LNCaP clone FGC (cell line): ENCODE results near the gene QRSL1.

Experiments
- DNase-seq: peaks from one replicate; pipeline ENCODE4 v3.0.0-alpha.2; 2011; ENCODE audit warnings: low read depth
- H3K4me3 ChIP-seq: 2 replicates; pipeline ENCODE4 v1.5.1; 2011; ENCODE audit warnings: mild to moderate bottlenecking, low read depth, low read length, control low read depth
- CTCF ChIP-seq: IDR thresholded peaks from 2 replicates; pipeline ENCODE4 v1.5.1; 2012; ENCODE audit warnings: mild to moderate bottlenecking; ENCODE audit not compliant: control insufficient read depth, insufficient read depth; ENCODE audit errors: extremely low read depth

Gene QRSL1

DNA sequence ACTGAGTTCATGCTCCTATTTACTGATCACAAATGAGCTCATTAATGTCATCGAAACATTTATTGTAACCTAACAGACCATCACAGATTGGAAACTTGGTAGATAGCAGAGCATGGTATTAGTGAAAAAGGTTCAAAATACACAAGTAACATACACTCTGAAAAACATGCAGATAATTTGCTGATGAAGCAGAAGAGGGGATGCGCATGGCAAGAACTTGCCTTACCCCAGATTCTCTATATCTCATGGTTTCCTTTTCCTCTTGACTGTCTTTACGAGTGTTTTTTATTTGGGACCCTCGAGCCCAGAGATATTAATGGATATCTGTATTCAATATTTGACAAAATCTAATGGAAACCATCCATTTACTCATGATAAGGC lies 37.6 kb downstream of the QRSL1 start:
- H3K4me3 ChIP-seq = no peak overlapping the region
- no peak for TF ChIP-seq CTCF
- DNase-seq = no peak

GRCh38 chr6:106670236-106670635 lies 40.9 kb downstream of the QRSL1 start:
- no peak for DNase-seq
- H3K4me3 ChIP-seq = no peak overlapping the region
- TF ChIP-seq CTCF = no peak

DNA sequence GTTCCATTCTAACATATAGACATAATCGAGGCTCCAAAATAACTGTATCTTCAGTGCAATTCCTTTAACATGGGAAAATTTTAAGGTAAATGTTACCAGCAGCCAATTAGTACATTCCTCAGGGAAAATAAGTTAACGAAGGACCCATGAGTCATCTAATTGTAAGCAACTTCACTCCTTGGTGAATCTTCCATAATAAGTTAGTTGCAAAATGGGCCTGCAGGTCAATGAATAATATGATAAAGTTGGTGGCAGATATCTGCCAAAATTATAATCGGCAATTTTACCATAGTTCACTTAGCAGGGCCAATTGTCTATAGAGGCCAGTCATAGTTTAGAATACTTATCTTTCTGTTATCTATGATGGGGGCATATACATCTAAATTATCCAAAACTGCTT lies 42.3 kb downstream of the QRSL1 start:
- no peak for TF ChIP-seq CTCF
- DNase-seq = no peak
- no peak overlapping the region for H3K4me3 ChIP-seq

- no peak for DNase-seq
- no peak overlapping the region for H3K4me3 ChIP-seq
- TF ChIP-seq CTCF = no peak
These were observed 45.3 kb downstream of the QRSL1 start for GRCh38 chr6:106674541-106675229.

- no peak for TF ChIP-seq CTCF
- H3K4me3 ChIP-seq = no peak overlapping the region
- no peak for DNase-seq
These were observed 47.9 kb downstream of the QRSL1 start for GRCh38 chr6:106677282-106677681.

DNA sequence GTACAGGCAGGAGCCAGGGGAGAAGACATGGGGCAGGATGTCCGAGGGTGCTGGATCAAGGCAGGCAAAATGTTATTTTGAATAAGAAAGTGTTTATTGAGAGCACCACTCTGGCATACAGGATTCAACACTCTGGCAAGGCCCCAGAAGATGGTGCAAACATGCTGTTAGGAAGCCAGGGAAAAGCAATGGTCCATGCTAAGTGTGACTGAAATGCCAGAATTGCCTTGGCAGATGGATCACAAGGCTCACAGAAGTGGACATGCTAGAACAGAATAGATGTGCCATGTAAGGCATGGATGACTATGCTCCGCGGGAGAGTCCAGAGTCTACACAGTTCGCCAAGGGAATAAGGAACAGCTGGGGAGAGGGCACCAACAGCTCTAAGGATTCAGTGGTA lies 54.6 kb downstream of the QRSL1 start:
- no peak for TF ChIP-seq CTCF
- no peak overlapping the region for H3K4me3 ChIP-seq
- DNase-seq = no peak

- TF ChIP-seq CTCF = no peak
- no peak for DNase-seq
- H3K4me3 ChIP-seq = no peak overlapping the region
These were observed 56.5 kb downstream of the QRSL1 start for GRCh38 chr6:106685833-106686232.
